Subcutaneous abdominal adipose tissue (tissue), 5 donors: ENCODE data around the gene LENG8.

Source experiments
- H3K27ac ChIP-seq: one replicate; pipeline ENCODE4 v1.7.0; 2013; ENCODE audit warnings: low read depth, mild to moderate bottlenecking, inconsistent platforms, low read length, moderate library complexity
- H3K27me3 ChIP-seq, 5 donors: one replicate each; pipeline ENCODE4 v1.7.0; 2013; ENCODE audit warnings: low read length in 5 of 5, inconsistent platforms in 1 of 5; ENCODE audit not compliant: control insufficient read depth in 5 of 5, insufficient read depth in 4 of 5
- H3K36me3 ChIP-seq, 5 donors: one replicate each; pipeline ENCODE4 v1.7.0; 2013; ENCODE audit warnings: low read length in 5 of 5; ENCODE audit not compliant: control insufficient read depth in 5 of 5, insufficient read depth in 5 of 5
- H3K4me1 ChIP-seq, 5 donors: one replicate each; pipeline ENCODE4 v1.7.0; 2013; ENCODE audit warnings: low read length in 5 of 5, mild to moderate bottlenecking in 3 of 5, moderate library complexity in 1 of 5; ENCODE audit not compliant: control insufficient read depth in 5 of 5, insufficient read depth in 5 of 5
- H3K4me3 ChIP-seq, 5 donors: one replicate each; pipeline ENCODE4 v1.7.0; 2013; ENCODE audit warnings: low read length in 5 of 5, low read depth in 1 of 5
- H3K9ac ChIP-seq, 5 donors: one replicate each; pipeline ENCODE4 v1.7.0; 2013; ENCODE audit warnings: low read length in 5 of 5, mild to moderate bottlenecking in 4 of 5, moderate library complexity in 3 of 5
- H3K9me3 ChIP-seq, 5 donors: one replicate each; pipeline ENCODE4 v1.7.0; 2013; ENCODE audit warnings: low read length in 5 of 5; ENCODE audit not compliant: control insufficient read depth in 5 of 5
- donor health status: healthy.
- donor health status: healthy.
- donor health status: healthy.
- donor health status: healthy.
- donor health status: healthy.

The LENG8 gene

DNA sequence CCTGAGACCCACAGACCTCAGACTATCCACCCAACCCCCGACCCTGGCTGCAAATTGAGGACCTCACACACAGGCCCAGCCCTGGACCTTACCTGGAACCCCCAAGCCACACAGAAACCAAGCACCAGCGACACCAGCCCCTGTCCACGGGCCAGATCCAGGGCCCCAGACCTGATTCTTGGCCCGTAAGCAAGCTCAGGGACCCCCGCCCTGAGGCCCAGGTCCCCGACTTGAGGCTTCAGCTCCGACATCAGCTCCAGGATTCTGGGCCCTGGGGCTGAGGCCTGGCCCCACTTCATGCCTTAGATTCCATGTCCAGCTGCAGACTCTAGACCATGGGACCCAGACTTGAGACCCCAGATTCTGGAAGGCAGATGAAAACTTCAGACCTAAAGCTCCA, 27.5 kb upstream of the LENG8 start:
- peaks cover 21 to 58% (median 43%) of the 10 kb centered on the region in 5 donors for H3K27me3 ChIP-seq
- H3K4me3 ChIP-seq: no peak overlapping the region

GRCh38 chr19:54422136-54422535, 26.9 kb upstream of the LENG8 start:
- no peaks in the 10 kb centered on the region for H3K36me3 ChIP-seq
- H3K4me1 ChIP-seq: peaks cover 3 to 17% (median 12%) of the 10 kb centered on the region in 5 donors
- H3K9me3 ChIP-seq: no peaks in the 10 kb centered on the region
- H3K4me3 ChIP-seq: no peak overlapping the region
- H3K27me3 ChIP-seq: peaks cover 21 to 53% (median 37%) of the 10 kb centered on the region in 5 donors
- H3K9ac ChIP-seq: no peak overlapping the region
- H3K27ac ChIP-seq: no peak overlapping the region

More for the DNA sequence above, 27.5 kb upstream of the LENG8 start:
- H3K9ac ChIP-seq: no peak overlapping the region
- no peaks in the 10 kb centered on the region for H3K36me3 ChIP-seq
- H3K27ac ChIP-seq: no peak overlapping the region
- H3K4me1 ChIP-seq: peaks cover 3 to 23% (median 18%) of the 10 kb centered on the region in 5 donors
- no peaks in the 10 kb centered on the region for H3K9me3 ChIP-seq

DNA sequence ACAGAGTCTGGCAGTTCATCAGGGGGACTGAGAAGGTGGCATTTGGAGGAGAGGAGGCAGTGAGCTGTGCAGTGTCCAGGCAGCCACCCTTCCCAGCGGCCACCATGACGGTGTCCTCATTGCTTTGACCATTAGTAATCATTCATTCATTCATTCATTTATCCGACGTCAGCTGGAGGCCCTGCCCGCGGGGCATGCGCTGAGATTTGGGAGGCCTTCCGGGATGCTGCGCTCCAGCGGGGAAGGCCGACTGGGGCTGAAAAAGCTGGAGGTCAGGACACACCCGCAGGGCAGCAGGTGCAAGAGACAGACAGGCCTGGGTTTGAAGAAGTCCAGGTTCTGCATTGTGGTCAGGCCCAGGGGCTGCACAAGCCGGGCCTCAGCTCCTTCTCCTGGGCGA, 24.8 kb upstream of the LENG8 start:
- no peaks in the 10 kb centered on the region for H3K9me3 ChIP-seq
- H3K4me3 ChIP-seq: no peak overlapping the region
- H3K27me3 ChIP-seq: peaks cover 22 to 49% (median 35%) of the 10 kb centered on the region in 5 donors
- H3K4me1 ChIP-seq: peaks cover 0 to 8% (median 5%) of the 10 kb centered on the region in 5 donors
- no peak overlapping the region for H3K9ac ChIP-seq
- no peaks in the 10 kb centered on the region for H3K36me3 ChIP-seq
- no peak overlapping the region for H3K27ac ChIP-seq

DNA sequence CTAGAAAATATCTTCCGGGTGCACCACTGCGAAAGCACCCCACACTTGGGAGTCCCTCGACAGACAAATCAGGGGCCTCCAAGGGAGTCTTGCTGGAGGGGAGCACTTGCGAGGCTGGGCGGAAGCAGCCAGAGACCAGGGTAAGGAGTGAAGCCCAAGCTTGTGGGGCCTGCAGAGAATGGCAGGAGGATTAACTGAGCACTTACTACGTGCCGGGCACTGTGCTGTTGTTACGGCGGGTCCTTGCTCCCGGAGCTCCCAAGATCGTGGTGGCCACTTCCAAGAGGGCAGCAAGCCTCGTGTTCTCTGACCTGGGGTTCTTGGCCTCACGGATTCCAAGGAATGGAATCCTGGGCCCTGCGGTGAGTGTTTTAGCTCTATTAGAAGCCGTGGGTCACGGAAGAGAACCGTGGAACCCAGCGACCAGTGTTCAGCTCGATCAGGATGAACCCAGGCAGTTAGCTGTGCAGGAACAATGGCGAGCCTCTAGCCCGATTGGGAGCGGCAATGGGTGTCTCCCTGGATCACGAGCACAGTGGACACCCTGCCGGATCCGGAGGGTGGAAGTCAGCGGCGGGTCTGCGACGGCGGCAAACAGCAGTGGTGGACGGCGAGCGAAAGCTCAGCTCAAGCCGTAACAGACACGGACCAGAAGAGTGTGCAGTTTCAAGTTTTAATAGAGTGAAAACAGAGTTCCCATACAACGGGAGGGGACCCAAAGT, 24.2 kb upstream of the LENG8 start:
- Histone ChIP-seq H3K4me1 (peaks cover 0 to 10% (median 5%) of the 10 kb centered on the region in 5 donors), H3K27ac (no peak overlapping the region), H3K9ac (no peak overlapping the region), H3K4me3 (no peak overlapping the region), H3K9me3 (no peaks in the 10 kb centered on the region), H3K27me3 (peaks cover 23 to 49% (median 35%) of the 10 kb centered on the region in 5 donors), H3K36me3 (no peaks in the 10 kb centered on the region)

DNA sequence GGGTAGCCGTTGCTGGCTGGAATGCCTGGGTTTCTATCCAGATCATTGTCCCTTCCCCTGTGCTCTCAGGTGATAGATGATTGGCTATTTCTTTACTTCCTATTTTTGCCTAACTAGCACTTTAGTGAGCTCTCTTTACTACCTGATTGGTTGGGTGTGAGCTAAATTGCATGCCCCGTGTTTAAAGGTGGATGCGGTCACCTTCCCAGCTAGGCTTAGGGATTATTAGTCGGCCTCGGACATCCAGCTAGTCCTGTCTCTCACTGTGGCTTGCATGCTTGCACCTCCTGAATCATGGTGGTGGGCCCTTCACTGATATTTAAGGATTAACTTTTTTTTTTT, 23.6 kb upstream of the LENG8 start:
- H3K36me3 ChIP-seq: no peaks in the 10 kb centered on the region
- peaks cover 0 to 12% (median 9%) of the 10 kb centered on the region in 5 donors for H3K4me1 ChIP-seq
- H3K9ac ChIP-seq: no peak overlapping the region
- H3K27me3 ChIP-seq: peaks cover 23 to 52% (median 32%) of the 10 kb centered on the region in 5 donors
- no peak overlapping the region for H3K4me3 ChIP-seq
- H3K27ac ChIP-seq: no peak overlapping the region
- H3K9me3 ChIP-seq: no peaks in the 10 kb centered on the region

GRCh38 chr19:54426291-54426931, 22.6 kb upstream of the LENG8 start:
- Histone ChIP-seq H3K27me3 (peaks cover 15 to 45% (median 26%) of the 10 kb centered on the region in 5 donors), H3K36me3 (no peaks in the 10 kb centered on the region), H3K9me3 (no peaks in the 10 kb centered on the region), H3K4me3 (no peak overlapping the region), H3K4me1 (peaks cover 0 to 17% (median 13%) of the 10 kb centered on the region in 5 donors), H3K9ac (no peak overlapping the region), H3K27ac (no peak overlapping the region)

GRCh38 chr19:54427586-54427985, 21.4 kb upstream of the LENG8 start:
- Histone ChIP-seq H3K36me3 (no peaks in the 10 kb centered on the region), H3K4me1 (peaks cover 0 to 19% (median 15%) of the 10 kb centered on the region in 5 donors), H3K9ac (no peak overlapping the region), H3K27me3 (peaks cover 8 to 36% (median 24%) of the 10 kb centered on the region in 5 donors), H3K4me3 (no peak overlapping the region), H3K9me3 (no peaks in the 10 kb centered on the region), H3K27ac (no peak overlapping the region)

DNA sequence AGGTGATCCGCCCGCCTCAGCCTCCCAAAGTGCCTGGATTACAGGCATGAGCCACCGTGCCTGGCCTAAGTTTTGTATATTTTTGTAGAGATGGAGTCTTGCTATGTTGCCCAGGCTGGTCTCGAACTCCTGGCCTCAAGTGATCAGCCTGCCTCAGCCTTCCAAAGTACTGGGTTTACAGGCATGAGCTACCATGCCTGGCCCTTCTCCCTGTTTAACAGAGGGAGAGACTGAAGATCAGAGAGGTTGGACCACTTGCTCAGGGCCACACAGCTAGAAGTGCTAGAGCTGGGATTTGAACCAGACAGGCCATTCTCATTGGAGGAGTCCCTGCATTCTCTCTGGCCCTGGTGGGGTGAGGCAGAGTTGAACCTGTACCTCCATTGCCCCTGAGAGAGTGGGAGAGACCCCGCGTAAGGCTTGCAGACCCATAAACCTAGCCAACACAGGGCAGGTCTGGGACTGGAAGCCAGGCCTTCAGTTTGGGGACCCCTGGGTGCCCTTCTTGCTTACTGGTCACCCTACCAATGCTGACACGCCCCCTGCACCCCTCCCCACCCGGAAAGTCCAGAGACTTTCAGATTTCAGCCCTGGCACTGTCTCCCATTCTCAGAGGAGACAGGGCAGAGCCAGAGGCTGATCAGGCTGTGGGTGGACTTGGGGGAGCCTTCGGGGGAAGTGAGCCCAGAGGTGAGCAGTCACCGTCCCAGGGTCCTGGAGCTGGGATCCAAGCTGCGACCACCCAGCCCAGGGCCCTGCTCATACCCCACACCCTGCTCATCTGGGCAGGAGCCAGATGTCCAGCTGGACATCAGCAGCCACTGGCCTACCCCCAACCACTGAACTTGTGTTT, 20.4 kb upstream of the LENG8 start:
- no peak overlapping the region for H3K4me3 ChIP-seq
- H3K4me1 ChIP-seq: peaks cover 0 to 19% (median 15%) of the 10 kb centered on the region in 5 donors
- H3K27ac ChIP-seq: no peak overlapping the region
- H3K36me3 ChIP-seq: no peaks in the 10 kb centered on the region
- peaks cover 8 to 36% (median 24%) of the 10 kb centered on the region in 5 donors for H3K27me3 ChIP-seq
- H3K9ac ChIP-seq: no peak overlapping the region
- H3K9me3 ChIP-seq: no peaks in the 10 kb centered on the region

DNA sequence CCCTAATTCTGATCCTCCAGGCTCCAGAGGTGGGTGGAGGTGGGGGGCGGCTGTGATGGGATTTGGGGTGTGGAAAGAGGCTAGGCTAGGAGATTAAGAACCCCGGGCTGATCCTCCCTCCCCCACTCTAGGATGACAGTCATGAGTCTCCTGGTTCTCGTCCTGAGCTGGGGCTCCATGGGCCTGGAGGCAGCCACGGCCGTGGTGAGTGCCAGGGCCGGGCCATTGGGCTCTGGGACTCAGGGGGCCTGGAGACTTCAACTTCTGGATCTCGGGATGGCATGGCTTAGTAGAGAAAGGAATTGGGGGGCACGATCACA, 19.9 kb upstream of the LENG8 start:
- H3K4me1 ChIP-seq: peaks cover 0 to 19% (median 16%) of the 10 kb centered on the region in 5 donors
- no peak overlapping the region for H3K27ac ChIP-seq
- H3K36me3 ChIP-seq: no peaks in the 10 kb centered on the region
- peaks cover 8 to 36% (median 24%) of the 10 kb centered on the region in 5 donors for H3K27me3 ChIP-seq
- H3K9ac ChIP-seq: no peak overlapping the region
- no peak overlapping the region for H3K4me3 ChIP-seq
- no peaks in the 10 kb centered on the region for H3K9me3 ChIP-seq
